ENCODE data around the gene YARS1. TPM values are rescaled to one million over a fixed set of nuclear protein-coding genes. Genes with fewer than 3 reads are reported as not detected.

Gene YARS1
- total RNA-seq, 1 experiment from 2014 or later: 262 TPM

GRCh38 chr1:32825181-32825580 lies 8.0 kb upstream of the YARS1 start:
- H3K36me3 ChIP-seq (ENCODE audit: insufficient read depth, low read length, poor library complexity, severe bottlenecking): peaks cover 53% of the 10 kb centered on the region
- ChIA-PET POLR2A (ENCODE audit: low non-redundant PET) (no interaction called here), CTCF (no interaction called here)
- no peak overlapping the region for H3K27ac ChIP-seq (ENCODE audit: low read depth, low read length, poor library complexity, severe bottlenecking)
- no peaks in the 10 kb centered on the region for H3K9me3 ChIP-seq (ENCODE audit: low read depth, low read length, poor library complexity, severe bottlenecking)
- TF ChIP-seq EZH2 (IDR thresholded peaks at IDR 0.05; ENCODE audit: borderline replicate concordance, low read depth, low read length, poor library complexity, severe bottlenecking) (no peak), CTCF (conservative IDR thresholded peaks at IDR 0.05; ENCODE audit: low read depth, low read length) (no peak)
- H3K4me1 ChIP-seq (ENCODE audit: insufficient read depth, low read length, poor library complexity, severe bottlenecking): no peaks in the 10 kb centered on the region
- BruUV-seq (replicated peaks): no TSS peak
- H3K4me3 ChIP-seq (ENCODE audit: low read depth, low read length, poor library complexity, severe bottlenecking): no peak overlapping the region
- H3K27me3 ChIP-seq (replicated peaks; ENCODE audit: insufficient read depth, low read depth, low read length, poor library complexity): no peaks in the 10 kb centered on the region
- intact Hi-C loops (cut with micrococcal nuclease; ENCODE audit: unreplicated experiment): no loop called here
- no peak for DNase-seq (ENCODE audit: low spot score)

- peak overlapping the region; percentile 89 for H3K4me3 ChIP-seq (ENCODE audit: low read depth, low read length, poor library complexity, severe bottlenecking)
- no peak for DNase-seq (ENCODE audit: low spot score)
- H3K4me1 ChIP-seq (ENCODE audit: insufficient read depth, low read length, poor library complexity, severe bottlenecking): peaks cover 21% of the 10 kb centered on the region
- H3K27ac ChIP-seq (ENCODE audit: low read depth, low read length, poor library complexity, severe bottlenecking): peak overlapping the region; percentile 94
- intact Hi-C loops (cut with micrococcal nuclease; ENCODE audit: unreplicated experiment): no loop called here
- POLR2A ChIA-PET (ENCODE audit: low non-redundant PET): no interaction called here
- H3K36me3 ChIP-seq (ENCODE audit: insufficient read depth, low read length, poor library complexity, severe bottlenecking): peaks cover 10% of the 10 kb centered on the region
- no peak for TF ChIP-seq CTCF (conservative IDR thresholded peaks at IDR 0.05; ENCODE audit: low read depth, low read length)
- TF ChIP-seq EZH2 (IDR thresholded peaks at IDR 0.05; ENCODE audit: borderline replicate concordance, low read depth, low read length, poor library complexity, severe bottlenecking): no peak
- no peaks in the 10 kb centered on the region for H3K27me3 ChIP-seq (replicated peaks; ENCODE audit: insufficient read depth, low read depth, low read length, poor library complexity)
- no peaks in the 10 kb centered on the region for H3K9me3 ChIP-seq (ENCODE audit: low read depth, low read length, poor library complexity, severe bottlenecking)
- CTCF ChIA-PET: no interaction called here
- BruUV-seq (replicated peaks): no TSS peak
Measured at GRCh38 chr1:32818804-32819541, 1.8 kb upstream of the YARS1 start.

GRCh38 chr1:32817815-32818786 lies 943 bp upstream of the YARS1 start:
- H3K4me1 ChIP-seq (ENCODE audit: insufficient read depth, low read length, poor library complexity, severe bottlenecking): peaks cover 21% of the 10 kb centered on the region
- ChIA-PET POLR2A (ENCODE audit: low non-redundant PET) (no interaction called here), CTCF (no interaction called here)
- H3K9me3 ChIP-seq (ENCODE audit: low read depth, low read length, poor library complexity, severe bottlenecking): no peaks in the 10 kb centered on the region
- no peaks in the 10 kb centered on the region for H3K27me3 ChIP-seq (replicated peaks; ENCODE audit: insufficient read depth, low read depth, low read length, poor library complexity)
- H3K27ac ChIP-seq (ENCODE audit: low read depth, low read length, poor library complexity, severe bottlenecking): peak overlapping the region; percentile 94
- peaks cover 14% of the 10 kb centered on the region for H3K36me3 ChIP-seq (ENCODE audit: insufficient read depth, low read length, poor library complexity, severe bottlenecking)
- peak; percentile 91 for DNase-seq (ENCODE audit: low spot score)
- BruUV-seq (replicated peaks): TSS peak; percentile 46
- intact Hi-C loops (cut with micrococcal nuclease; ENCODE audit: unreplicated experiment): no loop called here
- TF ChIP-seq EZH2 (IDR thresholded peaks at IDR 0.05; ENCODE audit: borderline replicate concordance, low read depth, low read length, poor library complexity, severe bottlenecking) (no peak), CTCF (conservative IDR thresholded peaks at IDR 0.05; ENCODE audit: low read depth, low read length) (no peak)
- H3K4me3 ChIP-seq (ENCODE audit: low read depth, low read length, poor library complexity, severe bottlenecking): peak overlapping the region; percentile 89

Data from A673 (cell line).